K562 (cell line): Measurements from ENCODE around the gene ETS1. TPM values are rescaled to one million over a fixed set of nuclear protein-coding genes. Genes with fewer than 3 reads are reported as not detected.

Source experiments
- ATAC-seq: fragments of 200-7000 bp; cut with Tn5 transposase; 3 replicates; pipeline ENCODE4 v1.9.1; 2020; ENCODE audit warnings: moderate library complexity
- BruUV-seq: library from RNA; stranded (reverse); fragments of 400-500 nt; replicated peaks from 2 replicates; lab custom pipeline; 2021; lab: Mats Ljungman, UMichigan
- CTCF ChIA-PET: fragments of 300-600 bp; formaldehyde crosslinking; extraction: SDS; loops from one replicate; lab custom pipeline; 2021; ENCODE audit warnings: low intra/inter-chr PET ratio; lab: Yijun Ruan, JAX
- POLR2A ChIA-PET: fragments of 300-600, 350-650 bp; sonication (Branson Sonifier 250); formaldehyde crosslinking; extraction: SDS; loops from one replicate; lab custom pipeline; 2021; ENCODE audit warnings: antibody characterized with exemption, inconsistent platforms; lab: Yijun Ruan, JAX
- DNase-seq, 4 experiments: peaks; one replicate each; pipeline versions ENCODE4 v3.0.0 to v3.0.0-alpha.2; 2011 to 2018; ENCODE audit warnings: low spot score in 3 of 4, mixed read lengths in 3 of 4; ENCODE audit errors: extremely low read depth in 1 of 4
- FAIRE-seq: peaks from 2 replicates; lab custom pipeline; 2011; peaks lifted over from hg19 to GRCh38; lab: Jason Lieb, UNC
- H2AFZ ChIP-seq: 2 replicates; pipeline ENCODE4 v1.6.0; 2011; ENCODE audit warnings: low read depth, low read length, control low read depth, inconsistent platforms
- H3K27ac ChIP-seq: fragments of 200-600 bp; 3 replicates; pipeline ENCODE4 v1.8.0; 2011; ENCODE audit warnings: low read depth, mild to moderate bottlenecking, control low read depth, inconsistent platforms, low read length, moderate library complexity, mixed read lengths; ENCODE audit errors: extremely low read depth
- H3K27me3 ChIP-seq, 2 experiments: fragments of 300-600 bp in 1 of 2; 2 replicates in 1 of 2; 3 replicates in 1 of 2; pipeline versions ENCODE4 v1.6.0 to v1.8.0; 2011; ENCODE audit warnings: inconsistent platforms in 2 of 2, low read length in 2 of 2, mild to moderate bottlenecking in 1 of 2, mixed read lengths in 1 of 2, moderate library complexity in 1 of 2; ENCODE audit not compliant: control insufficient read depth in 2 of 2, insufficient read depth in 2 of 2
- H3K36me3 ChIP-seq: fragments of 300-600 bp; 3 replicates; pipeline ENCODE4 v1.8.0; 2011; ENCODE audit warnings: mild to moderate bottlenecking, low read length, inconsistent platforms; ENCODE audit not compliant: control insufficient read depth, insufficient read depth
- H3K4me1 ChIP-seq, 2 experiments: fragments of 200-600 bp in 1 of 2; replicated peaks in 1 of 2; 2 replicates in 1 of 2; 3 replicates in 1 of 2; pipeline versions ENCODE4 v1.5.1 to v1.8.0; 2011; ENCODE audit warnings: inconsistent platforms in 2 of 2, low read length in 2 of 2, mild to moderate bottlenecking in 1 of 2, mixed read lengths in 1 of 2, moderate library complexity in 1 of 2; ENCODE audit not compliant: control insufficient read depth in 2 of 2, insufficient read depth in 2 of 2
- H3K4me2 ChIP-seq: 2 replicates; pipeline ENCODE4 v1.6.1; 2011; ENCODE audit warnings: low read length, control low read depth, inconsistent platforms, mixed read lengths; ENCODE audit not compliant: insufficient read depth
- H3K4me3 ChIP-seq: fragments of 200-600 bp; sonication (generic), shearing (Covaris generic); 2 replicates; pipeline ENCODE4 v1.5.1; 2016; ENCODE audit warnings: control low read depth, inconsistent platforms
- H3K79me2 ChIP-seq: fragments of 200-600 bp; 3 replicates; pipeline ENCODE4 v1.8.0; 2011; ENCODE audit warnings: low read length, inconsistent platforms; ENCODE audit not compliant: control insufficient read depth, insufficient read depth
- H3K9ac ChIP-seq, 2 experiments: 2 replicates each; pipeline versions ENCODE4 v1.6.0 to v1.6.1; 2011; ENCODE audit warnings: low read depth in 2 of 2, low read length in 2 of 2, control low read depth in 1 of 2, inconsistent platforms in 1 of 2, mild to moderate bottlenecking in 1 of 2, mixed read lengths in 1 of 2; ENCODE audit not compliant: insufficient read depth in 1 of 2
- H3K9me1 ChIP-seq: one replicate; pipeline ENCODE4 v1.6.0; 2011; ENCODE audit warnings: inconsistent platforms, mild to moderate bottlenecking, low read length, moderate library complexity; ENCODE audit not compliant: control insufficient read depth, insufficient read depth
- H3K9me3 ChIP-seq: replicated peaks from 2 replicates; pipeline ENCODE4 v1.5.1; 2011; ENCODE audit warnings: low read depth, low read length, inconsistent platforms; ENCODE audit not compliant: control insufficient read depth, insufficient read depth
- H4K20me1 ChIP-seq: replicated peaks from 2 replicates; pipeline ENCODE4 v1.6.1; 2011; ENCODE audit warnings: low read length, inconsistent platforms, mixed read lengths; ENCODE audit not compliant: control insufficient read depth, insufficient read depth
- BACH1 ChIP-seq: fragments of 200-800 bp; sonication (Bioruptor generic); IDR thresholded peaks from 2 replicates; pipeline ENCODE4 v1.6.1; 2016; ENCODE audit warnings: missing genetic modification characterization, missing compliant biosample characterization
- CTCFL ChIP-seq: IDR thresholded peaks from 2 replicates; pipeline ENCODE4 v1.6.1; 2011; ENCODE audit warnings: borderline replicate concordance, low read depth, mild to moderate bottlenecking, moderate library complexity, low read length; ENCODE audit not compliant: insufficient read depth, poor library complexity, severe bottlenecking
- MBD2 ChIP-seq: sonication (generic); IDR thresholded peaks from 2 replicates; pipeline ENCODE4 v1.6.1; 2016; ENCODE audit warnings: low read depth, borderline replicate concordance
- RFX1 ChIP-seq: fragments of 450-650 bp; IDR thresholded peaks from 2 replicates; pipeline ENCODE4 v1.6.1; 2016; ENCODE audit warnings: mild to moderate bottlenecking, moderate library complexity
- U2AF2 ChIP-seq: fragments of 200-400 bp; formaldehyde crosslinking; optimal IDR thresholded peaks from 2 replicates; pipeline ENCODE3; 2017; ENCODE audit warnings: low read depth, mild to moderate bottlenecking, low read length
- XRCC5 ChIP-seq: fragments of 200-400 bp; formaldehyde crosslinking; IDR thresholded peaks from 2 replicates; pipeline ENCODE4 v1.6.1; 2017; ENCODE audit warnings: low read depth, mild to moderate bottlenecking, low read length
- ZMIZ1 ChIP-seq, 2 experiments: fragments of 150-350 bp in 1 of 2; IDR thresholded peaks; 2 replicates each; pipeline ENCODE4 v1.6.1; 2012 to 2016; ENCODE audit warnings: low read depth in 2 of 2, low read length in 2 of 2, mild to moderate bottlenecking in 1 of 2, moderate library complexity in 1 of 2
- WGBS: fragments of 100-300 bp; shearing (Covaris generic); methylation state at CpG from one replicate; pipeline ENCODE4 v1.1.6; 2016; ENCODE audit warnings: low coverage, mixed read lengths; ENCODE audit not compliant: insufficient coverage; ENCODE audit errors: missing lambda C conversion rate; 5-methylcytosine and 5-hydroxymethylcytosine counted together
- in situ Hi-C: fragments of 300-500 bp; cut with MboI; formaldehyde crosslinking; loops from 4 replicates; pipeline ENCODE4 v1.15.0; 2018; ENCODE audit warnings: inconsistent platforms, mixed read lengths
- intact Hi-C: fragments of 100-400 bp; cut with micrococcal nuclease; formaldehyde crosslinking; loops from 2 replicates; pipeline ENCODE4 v1.14.2; 2022
- polyA plus RNA-seq, 8 experiments: library from polyadenylated mRNA; depleted of rRNA in 4 of 8; stranded (reverse) in 5 of 8; unstranded in 3 of 8; fragments of >200 nt; fragmentation: Nextera tagmentation in 2 of 8; fragmentation: Illumina TruSeq in 1 of 8; extraction: Ambion mirVana in 2 of 8; extraction: Trizol in 1 of 8; gene quantifications; 2 replicates each; pipeline versions ENCODE4 v1.2.1 to v1.2.3, GENCODE V29; 2011 to 2014; ENCODE audit warnings: inconsistent platforms in 1 of 8, missing spikeins in 1 of 8
- total RNA-seq, 7 experiments: library from RNA; depleted of rRNA in 6 of 7; stranded (reverse); fragments of >200 nt in 6 of 7; fragmentation: Illumina TruSeq in 2 of 7; extraction: Trizol in 2 of 7; gene quantifications; 2 replicates each; pipeline versions ENCODE4 v1.2.1 to v1.2.3, GENCODE V29; 2011 to 2021; ENCODE audit warnings: low replicate concordance in 1 of 7

The ETS1 gene
- total and polyA plus RNA-seq, 9 of the 15 experiments (the other 6 are each of a cell fraction or from before 2014, with no cell fraction given), result 0.04 to 1.4 (median 0.23) TPM

- no peaks in the 10 kb centered on the region for H4K20me1 ChIP-seq
- H3K4me3 ChIP-seq, result no peak overlapping the region
- ATAC-seq (no peak), DNase-seq (no peak), FAIRE-seq (no peak)
- H3K9ac ChIP-seq, result no peak overlapping the region
- TF ChIP-seq CTCFL (no peak), U2AF2 (no peak), BACH1 (tag) (no peak), MBD2 (no peak), RFX1 (no peak), ZMIZ1 (IDR thresholded peaks at IDR 0.05; ENCODE audit: low read depth in 2 of 2, low read length in 2 of 2) (no peak), XRCC5 (no peak)
- in situ Hi-C loops, result no loop called here
- no peak overlapping the region for H3K4me2 ChIP-seq
- H3K27ac ChIP-seq, result no peak overlapping the region
- no peaks in the 10 kb centered on the region for H3K4me1 ChIP-seq
- intact Hi-C loops, result no loop called here
- CTCF ChIA-PET, result no interaction called here
- no peak overlapping the region for H2AFZ ChIP-seq
- no TSS peak for BruUV-seq
- no peaks in the 10 kb centered on the region for H3K9me1 ChIP-seq
- no peaks in the 10 kb centered on the region for H3K79me2 ChIP-seq
- 0% methylated on average over 4 of the region's 4 CpGs for WGBS
- no peaks in the 10 kb centered on the region for H3K9me3 ChIP-seq
- POLR2A ChIA-PET, result interaction anchor here (0.6 kb wide), 1 partner anchor 1199 kb away, joined by 3 read pairs; no protein-coding TSS in a partner anchor
- H3K36me3 ChIP-seq, result no peaks in the 10 kb centered on the region
- no peaks in the 10 kb centered on the region for H3K27me3 ChIP-seq
These were observed 174.2 kb downstream of the ETS1 start for GRCh38 chr11:128412847-128413791.
